ENCODE measurements around the gene SLC6A3. TPM values are rescaled to one million over a fixed set of nuclear protein-coding genes. Genes with fewer than 3 reads are reported as not detected.

The SLC6A3 gene
- total and polyA plus RNA-seq, 9 of the 15 experiments (the other 6 are each of a cell fraction or from before 2014, with no cell fraction given): not detected

GRCh38 chr5:1479066-1479465 is 33.8 kb upstream of the SLC6A3 start:
- Histone ChIP-seq H3K4me3 (no peak overlapping the region), H3K4me2 (ENCODE audit: insufficient read depth, low read length) (no peak overlapping the region), H3K79me2 (ENCODE audit: control insufficient read depth, insufficient read depth, low read length) (no peaks in the 10 kb centered on the region), H3K27ac (ENCODE audit: extremely low read depth, low read depth, low read length) (no peak overlapping the region), H3K9ac (ENCODE audit: insufficient read depth in 1 of 2, low read depth in 2 of 2, low read length in 2 of 2) (no peak overlapping the region), H3K9me1 (ENCODE audit: control insufficient read depth, insufficient read depth, low read length) (peaks cover 2% of the 10 kb centered on the region), H3K9me3 (replicated peaks; ENCODE audit: control insufficient read depth, insufficient read depth, low read depth, low read length) (no peaks in the 10 kb centered on the region), H3K4me1 (replicated peaks in 1 of 2; ENCODE audit: control insufficient read depth in 2 of 2, insufficient read depth in 2 of 2, low read length in 2 of 2) (peaks cover 0 to 21% of the 10 kb centered on the region in 2 experiments; a peak in 1 of 5 replicates), H2AFZ (ENCODE audit: low read depth, low read length) (no peak overlapping the region), H4K20me1 (replicated peaks; ENCODE audit: control insufficient read depth, insufficient read depth, low read length) (peaks cover 20% of the 10 kb centered on the region; the same call in 1 of the 2 replicates), H3K27me3 (ENCODE audit: control insufficient read depth in 2 of 2, insufficient read depth in 2 of 2, low read length in 2 of 2) (no peaks in the 10 kb centered on the region), H3K36me3 (ENCODE audit: control insufficient read depth, insufficient read depth, low read length) (peaks cover 7% of the 10 kb centered on the region; the same call in 2 of the 3 replicates)
- DNase-seq (ENCODE audit: extremely low read depth in 1 of 4, low spot score in 3 of 4): no peak
- CTCF ChIA-PET (ENCODE audit: low intra/inter-chr PET ratio): interaction anchor here (0.7 to 2.4 kb wide), 5 partner anchors 9 to 166 kb away, joined by 3 to 17 read pairs (median 6); no protein-coding TSS in a partner anchor
- POLR2A ChIA-PET: interaction anchor here (0.5 kb wide), 1 partner anchor 501 kb away, joined by 3 read pairs; no protein-coding TSS in a partner anchor
- BruUV-seq (replicated peaks): no TSS peak
- in situ Hi-C loops (cut with MboI): no loop called here
- no peak for ATAC-seq
- no peak for TF ChIP-seq RHOXF2B (CRISPR knock-in tag; conservative IDR thresholded peaks at IDR 0.05)
- TF ChIP-seq NR0B1 (IDR thresholded peaks at IDR 0.05; ENCODE audit: partially characterized antibody): no peak
- no peak for TF ChIP-seq PKNOX1 (IDR thresholded peaks at IDR 0.05)
- no peak for TF ChIP-seq TBL1XR1 (IDR thresholded peaks at IDR 0.05; ENCODE audit: low read length in 2 of 2)
- TF ChIP-seq PHF21A (IDR thresholded peaks at IDR 0.05; ENCODE audit: borderline replicate concordance, low read depth): no peak
- no peak for TF ChIP-seq FOXO4 (CRISPR knock-in tag; IDR thresholded peaks at IDR 0.05)
- TF ChIP-seq ZBTB17 (CRISPR knock-in tag; IDR thresholded peaks at IDR 0.05): no peak
- FAIRE-seq: no peak
- 61% methylated on average over 7 of the region's 7 CpGs for WGBS (ENCODE audit: insufficient coverage, low coverage, missing lambda C conversion rate)
- intact Hi-C loops (cut with micrococcal nuclease): loop anchor here (1.0 kb wide), 1 partner anchor 162 kb away; no protein-coding TSS in a partner anchor
